GDM1 (cell line): Measurements from ENCODE around the gene PPCDC.

ENCODE experiments used
- DNase-seq: peaks from one replicate; lab custom pipeline; 2025; lab: John Stamatoyannopoulos, UW

The PPCDC gene

GRCh38 chr15:75043509-75044257 lies 20.3 kb downstream of the PPCDC start:
- peak; percentile 85 for DNase-seq

- DNase-seq = no peak
Measured at GRCh38 chr15:75044258-75044878, 21.0 kb downstream of the PPCDC start.

GRCh38 chr15:75045332-75046015 lies 22.1 kb downstream of the PPCDC start:
- DNase-seq = no peak

GRCh38 chr15:75048394-75048793 lies 25.0 kb downstream of the PPCDC start:
- no peak for DNase-seq

GRCh38 chr15:75049392-75049791 lies 26.0 kb downstream of the PPCDC start:
- DNase-seq = no peak

- no peak for DNase-seq
Measured at GRCh38 chr15:75050283-75050682, 26.9 kb downstream of the PPCDC start.

GRCh38 chr15:75051191-75051608 lies 27.8 kb downstream of the PPCDC start:
- DNase-seq = no peak

GRCh38 chr15:75051711-75052110 lies 28.3 kb downstream of the PPCDC start:
- no peak for DNase-seq

- no peak for DNase-seq
Measured at GRCh38 chr15:75052972-75053747, 29.8 kb downstream of the PPCDC start.

- no peak for DNase-seq
Measured at GRCh38 chr15:75053748-75054125, 30.3 kb downstream of the PPCDC start.

- DNase-seq = no peak
Measured at GRCh38 chr15:75054172-75054897, 30.9 kb downstream of the PPCDC start.

GRCh38 chr15:75056036-75056435 lies 32.6 kb downstream of the PPCDC start:
- no peak for DNase-seq

- no peak for DNase-seq
Measured at GRCh38 chr15:75058127-75058905, 34.9 kb downstream of the PPCDC start.

GRCh38 chr15:75059607-75060006 lies 36.2 kb downstream of the PPCDC start:
- no peak for DNase-seq

- DNase-seq = peak; percentile 71
Measured at GRCh38 chr15:75061272-75061671, 37.9 kb downstream of the PPCDC start.

GRCh38 chr15:75062706-75063105 lies 39.3 kb downstream of the PPCDC start:
- no peak for DNase-seq

- no peak for DNase-seq
Measured at GRCh38 chr15:75063338-75063737, 39.9 kb downstream of the PPCDC start.

- no peak for DNase-seq
Measured at GRCh38 chr15:75063889-75064288, 40.5 kb downstream of the PPCDC start.

GRCh38 chr15:75064846-75065245 lies 41.5 kb downstream of the PPCDC start:
- no peak for DNase-seq

GRCh38 chr15:75065467-75065850 lies 42.1 kb downstream of the PPCDC start:
- no peak for DNase-seq
